ENCODE results near the gene KRTAP10-3.

- TF ChIP-seq CTCF (optimal IDR thresholded peaks at IDR 0.05 in 1 of 3, IDR thresholded peaks at IDR 0.05 in 1 of 3, conservative IDR thresholded peaks at IDR 0.05 in 1 of 3; ENCODE audit: extremely low read depth in 1 of 3, insufficient read depth in 2 of 3, low read length in 3 of 3): no peak
- TF ChIP-seq EZH2 (IDR thresholded peaks at IDR 0.05; ENCODE audit: low read length): no peak
Measured at GRCh38 chr21:44571296-44571695, 12.7 kb upstream of the KRTAP10-3 start.

Measured in keratinocyte (primary cell).